Activated CD8-positive, alpha-beta memory T cell treated with anti-CD3 and anti-CD28 coated beads, Interleukin-2, amount 10 ng/mL, durations not matched to agents 7 days and 5 days (primary cell): ENCODE results near the gene MTMR11. TPM values are rescaled to one million over a fixed set of nuclear protein-coding genes. Genes with fewer than 3 reads are reported as not detected.

Experiments used
- ATAC-seq: fragments of 150-1000 bp; cut with Tn5 transposase; one replicate; pipeline ENCODE4 v1.10.0; 2021; ENCODE audit warnings: moderate library complexity
- CTCF ChIA-PET: fragments of 350-600 bp; sonication (Branson Sonifier 250); formaldehyde crosslinking; loops from one replicate; lab custom pipeline; 2021; ENCODE audit warnings: antibody characterized with exemption; lab: Charles Lee
- DNase-seq: peaks from one replicate; pipeline ENCODE4 v3.0.0-alpha.2; 2020
- H3K27ac Mint-ChIP-seq: one replicate; pipeline ENCODE4 v1.8.0; 2021; ENCODE audit warnings: mild to moderate bottlenecking, mixed read lengths
- H3K27me3 Mint-ChIP-seq: one replicate; pipeline ENCODE4 v1.8.0; 2021; ENCODE audit warnings: mixed read lengths
- H3K36me3 Mint-ChIP-seq: one replicate; pipeline ENCODE4 v1.8.0; 2021; ENCODE audit warnings: mild to moderate bottlenecking, mixed read lengths
- H3K4me1 Mint-ChIP-seq: one replicate; pipeline ENCODE4 v1.8.0; 2021; ENCODE audit warnings: mixed read lengths
- H3K4me3 Mint-ChIP-seq: one replicate; pipeline ENCODE4 v1.8.0; 2021; ENCODE audit warnings: mild to moderate bottlenecking, moderate library complexity, mixed read lengths
- H3K9me3 Mint-ChIP-seq: one replicate; pipeline ENCODE4 v1.8.0; 2022; ENCODE audit warnings: low read depth, mixed read lengths
- total RNA-seq, 2 experiments: library from RNA; stranded (reverse); gene quantifications; one replicate each; pipeline ENCODE4 v1.2.3, GENCODE V29; 2021

Gene MTMR11
- total RNA-seq, result 1 to 10 TPM; 2.0 to 2.9 TPM

DNA sequence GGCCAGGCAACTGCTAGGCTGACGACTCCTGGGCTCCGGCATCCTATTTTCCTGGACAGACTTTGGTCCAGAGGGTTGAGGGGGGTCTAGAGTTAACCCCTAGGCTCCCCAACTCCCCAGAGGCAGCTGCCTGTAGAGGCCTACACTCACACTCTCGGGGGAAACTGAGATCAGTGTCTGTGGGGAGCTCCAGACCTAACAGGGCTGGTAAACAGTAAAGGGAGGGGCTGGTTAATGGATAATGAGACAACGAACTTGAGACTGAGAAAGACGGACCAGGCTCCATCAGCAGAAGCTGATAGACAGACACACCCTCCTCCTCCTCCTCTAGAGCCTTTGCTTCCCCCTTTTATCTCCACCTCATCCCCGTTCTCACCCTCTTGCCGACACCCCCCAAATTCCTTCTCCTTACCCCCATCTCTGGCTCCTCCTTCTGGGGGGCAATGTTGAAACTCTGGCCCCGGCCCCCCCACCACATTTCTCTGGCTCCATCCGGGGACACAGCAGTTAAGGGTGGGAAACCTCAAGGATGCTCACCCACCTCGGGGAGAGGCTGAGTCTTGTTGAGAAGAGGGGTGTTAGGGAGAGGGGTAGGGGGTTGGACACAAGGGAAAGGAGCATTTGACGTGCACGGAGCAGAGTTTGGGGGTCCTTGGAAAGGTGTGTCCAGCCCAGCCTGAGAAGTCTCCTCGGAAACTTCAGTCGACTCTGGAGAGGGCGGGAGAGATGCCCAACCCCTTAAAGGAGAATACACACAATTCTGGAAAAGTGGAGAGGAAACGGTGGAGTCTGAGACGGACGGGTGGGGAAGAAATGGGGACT is at the start of gene MTMR11:
TSS of gene MTMR11 (minus strand) at position 710 of the 822 bp plus-strand sequence. CDS start at position 478, 232 bp downstream.
- H3K27me3 Mint-ChIP-seq, result no peaks in the 10 kb centered on the region
- DNase-seq, result no peak
- no peaks in the 10 kb centered on the region for H3K36me3 Mint-ChIP-seq
- CTCF ChIA-PET, result no interaction called here
- no peaks in the 10 kb centered on the region for H3K9me3 Mint-ChIP-seq
- ATAC-seq, result no peak
- H3K4me3 Mint-ChIP-seq, result peak within 1 kb of the TSS; percentile 19
- H3K4me1 Mint-ChIP-seq, result peaks cover 32% of the 10 kb centered on the region
- H3K27ac Mint-ChIP-seq, result peak within 1 kb of the TSS; percentile 77

- peaks cover 21% of the 10 kb centered on the region for H3K4me1 Mint-ChIP-seq
- ATAC-seq (no peak), DNase-seq (no peak)
- CTCF ChIA-PET, result no interaction called here
- no peaks in the 10 kb centered on the region for H3K27me3 Mint-ChIP-seq
- no peaks in the 10 kb centered on the region for H3K9me3 Mint-ChIP-seq
- peaks cover 13% of the 10 kb centered on the region for H3K36me3 Mint-ChIP-seq
- peak overlapping the region; percentile 27 for H3K27ac Mint-ChIP-seq
- H3K4me3 Mint-ChIP-seq, result no peak overlapping the region
These were observed 43.4 kb upstream of the MTMR11 start for GRCh38 chr1:149979972-149980540.

GRCh38 chr1:149979245-149979971 is 42.7 kb upstream of the MTMR11 start:
- peak; percentile 49 for ATAC-seq
- no peaks in the 10 kb centered on the region for H3K27me3 Mint-ChIP-seq
- CTCF ChIA-PET, result no interaction called here

DNA sequence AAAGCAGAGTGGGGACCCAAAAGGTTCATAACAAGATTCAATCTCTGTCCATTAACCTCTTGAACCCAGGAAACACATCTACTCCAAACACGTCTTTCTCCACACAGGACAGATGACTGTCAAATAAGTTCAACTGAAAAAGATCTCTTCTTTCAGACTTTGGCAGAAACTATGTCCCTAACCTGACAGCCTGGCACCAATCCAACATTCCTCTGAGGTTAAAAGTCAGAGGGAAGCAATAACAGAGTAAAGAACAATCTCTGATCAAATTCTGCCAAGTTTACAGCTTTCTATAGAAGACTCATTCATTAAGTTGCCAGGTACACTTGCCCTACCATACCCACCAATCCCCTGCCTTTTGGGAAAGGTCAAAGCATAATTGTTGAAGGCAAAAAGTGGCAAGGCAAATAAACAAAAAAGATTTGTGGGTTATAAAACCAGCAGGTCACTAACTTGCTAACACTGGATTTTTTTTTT is 41.9 kb upstream of the MTMR11 start:
- no peak for DNase-seq
- ATAC-seq, result no peak
- Mint-ChIP-seq H3K4me1 (peaks cover 21% of the 10 kb centered on the region), H3K9me3 (no peaks in the 10 kb centered on the region), H3K4me3 (no peak overlapping the region), H3K27me3 (no peaks in the 10 kb centered on the region), H3K36me3 (peaks cover 19% of the 10 kb centered on the region), H3K27ac (no peak overlapping the region)
- CTCF ChIA-PET, result no interaction called here

More at GRCh38 chr1:149979245-149979971, 42.7 kb upstream of the MTMR11 start:
- H3K4me1 Mint-ChIP-seq, result peaks cover 21% of the 10 kb centered on the region
- DNase-seq, result no peak
- H3K4me3 Mint-ChIP-seq, result no peak overlapping the region
- H3K36me3 Mint-ChIP-seq, result peaks cover 17% of the 10 kb centered on the region
- H3K9me3 Mint-ChIP-seq, result no peaks in the 10 kb centered on the region
- no peak overlapping the region for H3K27ac Mint-ChIP-seq

GRCh38 chr1:149977345-149977744 is 40.7 kb upstream of the MTMR11 start:
- Mint-ChIP-seq H3K27me3 (no peaks in the 10 kb centered on the region), H3K4me1 (peaks cover 21% of the 10 kb centered on the region), H3K9me3 (no peaks in the 10 kb centered on the region), H3K27ac (no peak overlapping the region), H3K4me3 (no peak overlapping the region), H3K36me3 (peaks cover 23% of the 10 kb centered on the region)
- ATAC-seq (no peak), DNase-seq (no peak)
- CTCF ChIA-PET, result interaction anchor here (1.0 to 1.3 kb wide), 2 partner anchors 15 to 209 kb away, joined by 3 read pairs; no protein-coding TSS in a partner anchor

- no peak overlapping the region for H3K27ac Mint-ChIP-seq
- CTCF ChIA-PET, result no interaction called here
- no peak for ATAC-seq
These were observed 35.9 kb upstream of the MTMR11 start for GRCh38 chr1:149972547-149972946.

GRCh38 chr1:149967646-149968045 is 31.0 kb upstream of the MTMR11 start:
- CTCF ChIA-PET, result interaction anchor here (1.0 kb wide), 1 partner anchor 83 kb away, joined by 3 read pairs; no protein-coding TSS in a partner anchor
- Mint-ChIP-seq H3K36me3 (peaks cover 24% of the 10 kb centered on the region), H3K27me3 (no peaks in the 10 kb centered on the region), H3K4me1 (peaks cover 2% of the 10 kb centered on the region), H3K27ac (no peak overlapping the region), H3K9me3 (no peaks in the 10 kb centered on the region), H3K4me3 (no peak overlapping the region)
- no peak for ATAC-seq
- DNase-seq, result no peak

More at GRCh38 chr1:149972547-149972946, 35.9 kb upstream of the MTMR11 start:
- no peaks in the 10 kb centered on the region for H3K4me1 Mint-ChIP-seq
- no peaks in the 10 kb centered on the region for H3K9me3 Mint-ChIP-seq
- H3K27me3 Mint-ChIP-seq, result no peaks in the 10 kb centered on the region
- peaks cover 30% of the 10 kb centered on the region for H3K36me3 Mint-ChIP-seq
- DNase-seq, result no peak
- H3K4me3 Mint-ChIP-seq, result no peak overlapping the region

- no peaks in the 10 kb centered on the region for H3K9me3 Mint-ChIP-seq
- H3K36me3 Mint-ChIP-seq, result peaks cover 21% of the 10 kb centered on the region
- H3K4me1 Mint-ChIP-seq, result peaks cover 8% of the 10 kb centered on the region
- no peak for DNase-seq
- H3K4me3 Mint-ChIP-seq, result no peak overlapping the region
- no peak for ATAC-seq
- CTCF ChIA-PET, result interaction anchor here (1.0 kb wide), 1 partner anchor 83 kb away, joined by 3 read pairs; no protein-coding TSS in a partner anchor
- no peaks in the 10 kb centered on the region for H3K27me3 Mint-ChIP-seq
- no peak overlapping the region for H3K27ac Mint-ChIP-seq
These were observed 30.4 kb upstream of the MTMR11 start for GRCh38 chr1:149967041-149967440.

GRCh38 chr1:149966405-149966804 is 29.7 kb upstream of the MTMR11 start:
- H3K9me3 Mint-ChIP-seq, result no peaks in the 10 kb centered on the region
- peaks cover 14% of the 10 kb centered on the region for H3K4me1 Mint-ChIP-seq
- DNase-seq (no peak), ATAC-seq (no peak)
- no peak overlapping the region for H3K27ac Mint-ChIP-seq
- no peak overlapping the region for H3K4me3 Mint-ChIP-seq
- CTCF ChIA-PET, result interaction anchor here (1.0 kb wide), 1 partner anchor 84 kb away, joined by 3 read pairs; no protein-coding TSS in a partner anchor
- H3K36me3 Mint-ChIP-seq, result peaks cover 19% of the 10 kb centered on the region
- no peaks in the 10 kb centered on the region for H3K27me3 Mint-ChIP-seq

DNA sequence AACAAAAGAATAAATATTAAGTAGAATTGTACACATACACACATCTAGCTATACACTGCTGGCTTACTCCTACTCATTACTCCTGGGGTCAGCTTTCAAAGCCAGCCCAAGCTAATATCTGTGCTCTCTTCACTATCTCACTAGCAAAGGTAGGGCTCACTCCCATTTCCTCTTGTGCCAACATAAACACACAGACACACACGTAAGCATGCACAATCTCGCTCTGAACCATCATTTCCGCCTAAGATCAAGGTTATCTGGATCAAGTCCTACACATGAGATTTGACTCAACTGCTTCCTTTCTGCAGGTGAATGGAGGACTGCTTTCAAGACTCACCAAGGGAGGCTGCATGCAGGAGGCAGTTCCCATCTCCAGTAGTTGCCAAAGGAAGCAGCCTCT is 28.8 kb upstream of the MTMR11 start:
- H3K9me3 Mint-ChIP-seq, result no peaks in the 10 kb centered on the region
- ATAC-seq, result no peak
- CTCF ChIA-PET, result interaction anchor here (1.1 kb wide), 1 partner anchor 222 kb away, joined by 4 read pairs; no protein-coding TSS in a partner anchor

DNA sequence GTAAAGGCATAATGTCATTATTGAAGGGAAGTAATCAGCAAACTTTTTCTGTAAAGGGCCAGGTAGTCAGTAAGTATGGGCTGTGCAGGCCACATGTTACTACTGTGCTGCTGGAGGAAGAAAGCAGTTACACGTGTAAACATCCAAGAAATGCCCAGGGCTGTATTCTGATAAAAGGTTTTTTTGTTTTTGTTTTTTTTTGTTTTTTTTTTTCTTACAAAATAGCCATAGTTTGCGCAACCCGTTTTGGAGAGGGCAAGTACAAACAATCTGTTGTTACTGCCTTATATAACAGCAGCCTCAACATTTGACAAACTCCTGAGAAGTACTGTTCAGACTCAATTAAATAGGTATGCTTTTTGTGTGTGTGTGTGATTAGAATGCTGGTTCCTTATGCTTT is 26.7 kb upstream of the MTMR11 start:
- peaks cover 14% of the 10 kb centered on the region for H3K4me1 Mint-ChIP-seq
- DNase-seq (no peak), ATAC-seq (no peak)
- no peaks in the 10 kb centered on the region for H3K27me3 Mint-ChIP-seq
- no peak overlapping the region for H3K4me3 Mint-ChIP-seq
- CTCF ChIA-PET, result interaction anchor here (0.7 to 3.0 kb wide), 2 partner anchors 47 to 89 kb away, joined by 3 to 47 read pairs; partner anchors contain the start of gene OTUD7B
- no peak overlapping the region for H3K27ac Mint-ChIP-seq
- no peaks in the 10 kb centered on the region for H3K9me3 Mint-ChIP-seq
- peaks cover 23% of the 10 kb centered on the region for H3K36me3 Mint-ChIP-seq

More for the DNA sequence above, 28.8 kb upstream of the MTMR11 start:
- no peak for DNase-seq
- Mint-ChIP-seq H3K27me3 (no peaks in the 10 kb centered on the region), H3K27ac (no peak overlapping the region), H3K4me1 (peaks cover 14% of the 10 kb centered on the region), H3K4me3 (no peak overlapping the region), H3K36me3 (peaks cover 16% of the 10 kb centered on the region)

DNA sequence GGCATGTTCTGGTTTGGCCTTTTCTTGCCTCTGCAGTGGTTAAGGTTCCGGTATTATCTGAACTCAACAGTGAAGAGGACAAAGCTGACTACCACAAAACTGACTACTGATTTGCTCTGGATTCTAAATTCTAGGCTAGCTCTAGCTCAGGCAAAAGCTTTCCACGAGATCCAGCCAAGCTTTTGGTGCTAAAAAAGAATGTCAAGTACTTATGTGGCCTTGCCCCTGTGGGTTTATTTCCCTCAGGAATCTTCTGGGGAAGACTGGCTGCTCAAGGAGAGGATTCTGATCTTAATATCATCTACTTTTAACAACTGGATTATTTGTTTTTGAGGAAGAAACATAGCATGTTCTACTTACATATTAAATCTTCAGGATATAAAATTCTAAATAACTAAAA is 26.1 kb upstream of the MTMR11 start:
- CTCF ChIA-PET, result interaction anchor here (0.5 to 3.0 kb wide), 37 partner anchors 15 to 471 kb away, joined by 3 to 47 read pairs (median 4); partner anchors contain the start of genes OTUD7B, SF3B4 and VPS45
- DNase-seq (no peak), ATAC-seq (no peak)
- Mint-ChIP-seq H3K9me3 (peaks cover 1% of the 10 kb centered on the region), H3K27me3 (no peaks in the 10 kb centered on the region), H3K36me3 (peaks cover 26% of the 10 kb centered on the region), H3K27ac (peak overlapping the region; percentile 33), H3K4me3 (no peak overlapping the region), H3K4me1 (peaks cover 14% of the 10 kb centered on the region)
